SIG-M5 (cell line): ENCODE results near the gene DNASE2B.

ENCODE experiments used
- DNase-seq: peaks from one replicate; lab custom pipeline; 2025; lab: John Stamatoyannopoulos, UW

Gene DNASE2B

DNA sequence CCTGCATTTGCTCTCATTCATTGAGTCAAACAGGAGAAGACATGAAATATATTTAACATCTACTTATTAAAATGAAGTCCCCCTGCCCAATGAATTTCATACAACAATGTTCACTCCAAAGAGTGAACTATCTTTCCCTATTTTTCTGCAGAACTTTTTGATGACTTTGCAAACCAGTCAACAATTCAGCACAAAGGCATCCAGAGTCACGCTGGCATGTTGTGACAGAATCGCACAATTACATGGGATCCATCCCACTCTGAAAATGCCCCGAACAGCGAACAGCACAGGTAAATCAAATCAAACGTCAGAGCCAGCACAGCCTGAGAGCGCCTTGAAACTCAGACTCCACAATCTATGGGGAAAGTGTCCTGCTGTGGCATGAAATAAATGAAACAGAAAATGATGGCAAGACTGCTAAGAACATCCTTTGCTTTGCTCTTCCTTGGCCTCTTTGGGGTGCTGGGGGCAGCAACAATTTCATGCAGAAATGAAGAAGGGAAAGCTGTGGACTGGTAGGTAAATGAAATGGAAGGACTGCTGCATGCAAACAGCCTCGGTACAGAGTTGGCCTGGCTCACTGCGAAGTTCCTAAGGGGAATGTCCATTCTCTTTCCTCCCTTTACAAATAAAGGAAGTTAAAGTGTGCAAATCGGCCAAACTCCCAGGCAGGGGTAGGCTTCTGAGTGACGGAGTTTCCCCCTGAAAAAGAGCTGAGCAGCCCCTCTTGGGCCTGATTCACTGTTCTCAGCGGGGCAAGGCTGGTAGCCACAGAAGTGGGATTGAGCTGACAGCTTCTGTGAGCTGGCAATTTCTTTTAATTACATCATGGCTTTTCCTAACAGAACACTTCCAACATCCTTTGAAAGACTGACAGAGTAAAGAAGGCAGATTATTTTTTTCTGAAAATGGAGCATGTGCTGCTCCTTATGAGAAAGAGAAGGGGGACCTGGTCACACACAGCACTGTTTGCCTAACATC, at the start of gene DNASE2B:
Gene DNASE2B, plus strand, starts transcription at position 310 of the 981 bp plus-strand sequence. Its CDS starts 81 bp downstream, at position 391.
- DNase-seq: no peak

- DNase-seq: no peak
These were observed 49.5 kb upstream of the DNASE2B start for GRCh38 chr1:84348759-84349158.

GRCh38 chr1:84350104-84350503, 48.2 kb upstream of the DNASE2B start:
- DNase-seq: no peak

DNA sequence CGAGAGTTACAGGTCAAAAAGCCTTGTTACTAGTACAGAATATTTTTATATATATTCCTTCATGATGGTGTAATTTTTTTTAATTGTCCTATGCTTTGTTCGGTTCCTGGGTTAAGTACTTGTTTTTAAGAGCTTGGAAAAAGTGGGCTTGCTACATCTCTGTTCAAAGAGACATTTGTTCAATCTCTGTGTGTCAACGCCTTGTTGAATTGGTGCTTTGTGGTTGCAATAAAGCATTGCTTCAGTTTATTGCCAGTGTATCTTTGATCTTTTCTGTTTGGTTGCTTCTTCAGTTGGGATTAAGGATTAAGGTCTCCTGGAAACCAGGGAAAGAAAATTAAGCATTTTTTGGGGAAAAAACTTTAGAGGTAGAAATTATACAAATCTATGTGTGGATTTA, 47.7 kb upstream of the DNASE2B start:
- DNase-seq: no peak

DNA sequence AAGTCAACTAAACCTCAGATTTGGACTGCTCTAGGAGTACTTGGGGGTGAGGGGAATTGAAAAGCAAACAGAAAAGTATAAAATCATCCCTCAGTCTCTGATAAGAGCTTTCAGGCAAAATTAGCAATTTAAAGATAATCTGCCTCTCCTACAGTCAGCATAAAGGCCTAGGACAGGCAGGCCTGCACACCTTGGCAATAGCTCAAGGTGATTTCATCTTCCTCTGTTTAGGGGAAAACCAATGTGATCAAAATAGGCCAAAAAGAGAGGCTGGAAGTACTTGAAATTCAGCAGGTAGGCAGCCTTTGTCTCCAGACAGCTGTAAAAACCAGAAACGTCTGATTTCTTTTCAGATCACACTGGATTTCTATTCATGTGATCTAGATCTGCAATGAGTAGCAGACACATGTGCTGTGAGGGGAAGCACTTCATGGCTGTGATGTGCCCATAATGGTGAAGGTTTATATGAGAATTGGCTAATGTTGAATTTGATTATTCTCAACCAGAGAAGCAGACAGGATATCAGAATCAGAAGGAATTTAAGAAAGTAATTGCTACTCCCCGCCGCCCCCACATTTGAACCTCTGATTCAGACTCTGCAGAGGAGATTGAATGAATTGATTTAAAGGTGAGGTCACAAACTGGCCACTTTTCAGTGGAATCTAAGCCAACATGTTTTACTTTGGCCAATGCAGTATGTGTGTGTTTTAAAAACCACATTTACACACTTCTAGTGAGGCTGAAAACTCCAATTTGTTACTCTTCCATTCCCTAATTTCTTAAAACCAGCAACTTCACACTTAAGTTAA, 45.8 kb upstream of the DNASE2B start:
- DNase-seq: no peak

DNA sequence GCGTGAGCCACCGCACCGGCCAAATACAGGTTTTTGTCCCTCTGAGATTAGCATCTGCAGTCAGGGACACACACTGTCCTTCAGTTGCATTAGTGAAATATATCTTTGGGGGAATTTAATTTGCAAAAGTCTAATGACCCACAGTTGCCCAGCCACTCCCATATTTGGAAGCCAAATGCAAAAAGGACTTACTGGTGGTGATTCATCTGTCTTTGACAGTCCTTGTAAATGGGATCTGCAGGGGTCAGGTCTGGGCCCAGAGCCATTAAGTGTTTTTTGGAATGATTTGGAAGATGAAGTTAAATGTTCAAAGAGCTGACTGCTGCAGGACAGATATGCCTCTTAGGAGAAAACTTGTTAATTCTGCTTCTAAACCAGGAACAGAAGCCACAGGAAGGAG, 44.6 kb upstream of the DNASE2B start:
- no peak for DNase-seq

DNA sequence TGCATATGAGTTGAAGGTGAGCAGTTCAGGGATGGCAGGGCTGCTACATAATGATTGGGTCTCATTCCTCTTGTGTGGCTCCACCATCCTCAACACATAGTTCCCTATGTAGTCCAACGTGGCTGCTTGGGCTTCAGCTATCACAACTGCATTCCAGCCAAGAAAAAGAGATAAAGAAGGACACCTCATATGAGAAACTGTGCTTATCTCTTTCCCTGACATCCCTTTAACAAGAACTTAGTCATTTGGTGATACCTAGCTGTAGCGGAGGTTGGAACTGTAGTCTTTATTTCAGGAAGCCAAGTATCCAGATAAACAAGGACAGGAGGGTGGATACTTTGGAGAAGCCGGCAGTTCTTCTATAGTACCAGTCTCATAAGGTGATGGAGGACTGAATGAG, 42.7 kb upstream of the DNASE2B start:
- DNase-seq: no peak

DNA sequence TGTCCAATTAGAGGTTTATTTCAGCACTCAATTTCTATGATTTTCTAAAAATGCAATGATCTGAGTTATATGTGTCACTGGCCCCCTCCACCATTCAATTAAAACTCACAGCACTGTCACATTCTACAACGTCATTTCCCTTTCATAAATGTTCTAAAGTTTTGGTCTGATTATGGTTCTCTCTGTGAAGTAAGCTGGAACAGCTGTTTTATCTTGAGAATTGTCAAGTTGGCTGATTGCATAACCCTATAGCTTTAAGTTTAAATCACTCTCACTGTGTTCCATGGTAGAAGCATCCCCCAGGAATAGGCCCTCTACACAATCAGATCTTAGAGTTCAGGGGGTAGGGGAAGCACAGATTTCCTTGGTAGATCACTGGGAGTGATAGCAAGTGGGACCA, 41.4 kb upstream of the DNASE2B start:
- no peak for DNase-seq

DNA sequence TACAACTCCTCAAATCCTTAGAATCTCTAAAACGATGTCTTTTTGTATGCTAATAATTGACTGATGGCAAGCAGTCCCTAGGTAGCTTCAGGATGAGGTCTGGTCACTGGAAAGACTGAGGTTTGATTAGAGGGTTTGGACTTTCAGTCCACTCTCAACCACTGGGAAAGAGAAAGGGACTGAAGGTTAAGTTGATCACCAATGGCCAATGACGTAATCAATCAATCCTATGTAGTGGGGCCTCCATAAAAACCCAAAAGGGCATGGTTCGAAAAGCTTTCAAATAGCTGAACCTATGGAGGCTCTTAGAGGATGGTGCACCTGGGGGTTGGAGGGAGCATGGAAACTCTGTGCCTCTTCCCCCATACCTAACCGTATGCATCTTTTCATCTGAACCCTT, 39.6 kb upstream of the DNASE2B start:
- DNase-seq: no peak

DNA sequence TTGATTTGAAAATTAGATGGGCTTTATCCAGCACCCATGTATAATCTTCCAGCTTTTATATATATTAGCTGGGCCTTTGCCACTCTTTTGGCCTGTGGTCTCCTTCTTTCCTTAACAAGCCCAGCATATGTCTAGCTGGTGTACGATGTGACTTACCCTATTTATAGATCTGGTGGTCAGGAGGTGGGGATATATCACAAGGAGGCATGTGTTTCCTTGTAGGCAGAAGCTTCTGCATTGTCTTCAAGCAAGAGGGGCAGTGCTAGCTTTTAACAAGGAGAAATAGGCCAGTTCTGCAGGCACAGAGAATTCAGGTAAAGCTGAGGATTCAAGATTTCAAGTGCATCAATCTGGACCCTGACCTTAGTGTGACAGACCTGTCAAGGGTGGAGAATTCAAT, 38.0 kb upstream of the DNASE2B start:
- no peak for DNase-seq

- no peak for DNase-seq
These were observed 36.5 kb upstream of the DNASE2B start for GRCh38 chr1:84361796-84362195.

DNA sequence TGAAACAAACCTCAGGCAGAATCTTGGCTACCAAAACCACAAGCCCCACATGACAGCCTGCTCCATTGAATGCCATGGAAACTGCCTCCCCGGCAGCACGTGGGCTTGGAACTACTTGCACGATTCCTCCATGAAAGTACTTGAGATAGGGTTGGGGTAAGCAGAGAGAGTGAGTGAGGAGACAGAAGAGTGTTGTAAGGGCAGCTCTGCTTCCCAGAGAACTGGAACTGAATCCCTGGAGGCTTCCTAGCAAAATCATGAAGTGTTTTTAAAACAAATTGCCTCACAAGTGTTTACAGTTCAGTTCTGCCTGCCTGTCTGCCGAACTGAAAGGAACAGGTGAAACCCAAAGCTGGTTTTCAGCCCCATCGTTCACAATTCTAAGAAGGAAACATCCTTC, 35.3 kb upstream of the DNASE2B start:
- DNase-seq: no peak

DNA sequence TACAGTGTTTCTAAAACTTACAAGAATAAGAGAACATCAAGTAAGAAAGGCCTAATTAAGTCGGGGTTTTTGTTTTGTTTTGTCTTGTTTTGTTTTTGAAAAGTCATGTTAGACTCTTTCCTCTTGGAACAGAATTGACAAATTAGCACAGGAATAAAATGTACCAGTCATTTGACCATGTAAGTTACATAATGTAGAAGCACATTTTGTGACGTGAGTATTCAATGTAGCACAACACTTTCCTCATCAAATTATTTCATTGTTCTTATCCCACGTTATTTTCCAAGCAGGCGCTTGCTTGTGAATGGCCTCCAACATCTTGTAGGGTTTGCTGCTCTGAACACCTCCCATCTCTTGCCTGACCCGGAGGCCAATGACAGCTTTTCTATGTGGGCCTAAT, 34.7 kb upstream of the DNASE2B start:
- DNase-seq: no peak

DNA sequence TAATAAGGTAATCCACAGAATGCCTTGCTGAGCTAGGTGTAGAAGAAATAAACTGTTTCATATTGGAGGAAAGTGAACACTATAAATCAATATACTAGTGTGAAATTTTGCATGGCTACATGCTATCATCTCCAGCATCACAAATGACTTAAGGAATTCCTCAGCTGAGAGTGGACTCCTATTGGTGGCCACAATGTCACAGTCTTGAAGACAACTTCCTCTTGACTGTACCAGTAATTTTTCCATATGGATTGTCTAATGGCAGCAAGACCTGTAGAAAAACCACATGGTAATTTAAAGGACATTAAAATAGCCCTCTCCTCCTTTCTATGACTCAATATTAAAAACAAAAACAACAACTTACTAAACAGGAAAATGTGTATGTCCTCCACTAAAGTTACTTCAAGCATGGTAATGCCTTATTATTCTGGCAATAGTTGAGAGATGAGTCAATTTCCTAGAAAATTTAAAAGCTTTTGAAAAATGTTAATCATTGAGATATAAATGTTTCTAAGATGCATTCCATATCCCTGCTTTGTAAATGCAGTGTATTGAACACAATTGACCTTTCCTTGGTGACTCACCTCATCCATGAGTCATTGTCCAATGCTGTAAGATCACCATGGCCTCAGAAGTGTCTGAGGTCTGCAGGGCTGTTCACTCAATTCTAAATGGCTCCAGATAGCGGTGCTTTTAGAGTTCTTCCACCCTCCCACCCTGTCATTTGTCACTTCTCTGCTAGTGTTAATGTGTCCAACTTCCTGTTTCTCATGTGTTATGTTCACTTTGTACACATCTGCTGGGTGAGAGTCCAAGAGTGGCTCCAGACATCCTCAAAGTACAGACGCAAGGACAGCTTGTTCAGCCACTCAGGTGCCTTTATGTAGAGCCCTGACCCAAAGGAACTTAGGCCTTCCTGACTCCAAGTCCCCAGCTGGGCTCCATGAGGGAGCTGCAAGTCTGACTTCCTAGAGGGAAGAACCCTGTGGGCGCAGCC, 32.8 kb upstream of the DNASE2B start:
- no peak for DNase-seq

GRCh38 chr1:84366786-84367185, 31.5 kb upstream of the DNASE2B start:
- DNase-seq: no peak

DNA sequence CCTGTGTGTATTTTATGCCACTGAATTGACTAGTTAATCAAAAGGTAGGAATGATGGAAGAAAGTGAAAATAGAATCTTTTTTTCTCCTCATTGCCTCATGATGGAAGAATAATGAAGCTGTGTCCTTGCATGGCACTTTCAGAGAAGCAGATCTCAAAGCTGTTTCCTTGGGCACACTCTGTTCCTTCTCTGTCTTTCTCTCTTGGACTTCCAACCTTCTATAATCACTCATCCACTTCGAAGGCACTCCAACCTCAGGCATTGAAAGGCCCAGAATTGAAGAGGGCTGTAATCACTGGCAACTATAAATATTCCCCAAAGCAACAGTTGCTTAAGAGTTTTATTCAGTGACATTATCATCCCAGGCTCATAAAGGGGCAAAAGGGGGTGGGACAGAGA, 31.1 kb upstream of the DNASE2B start:
- no peak for DNase-seq

GRCh38 chr1:84368441-84368840, 29.8 kb upstream of the DNASE2B start:
- DNase-seq: no peak

- DNase-seq: no peak
These were observed 28.0 kb upstream of the DNASE2B start for GRCh38 chr1:84370266-84370665.

GRCh38 chr1:84370831-84371394, 27.4 kb upstream of the DNASE2B start:
- DNase-seq: no peak

- no peak for DNase-seq
These were observed 24.7 kb upstream of the DNASE2B start for GRCh38 chr1:84373436-84374141.
